ENCODE data around the gene LMO1.

Gene LMO1

GRCh38 chr11:8242499-8243280 is 21.0 kb downstream of the LMO1 start:
- no peak for DNase-seq

DNA sequence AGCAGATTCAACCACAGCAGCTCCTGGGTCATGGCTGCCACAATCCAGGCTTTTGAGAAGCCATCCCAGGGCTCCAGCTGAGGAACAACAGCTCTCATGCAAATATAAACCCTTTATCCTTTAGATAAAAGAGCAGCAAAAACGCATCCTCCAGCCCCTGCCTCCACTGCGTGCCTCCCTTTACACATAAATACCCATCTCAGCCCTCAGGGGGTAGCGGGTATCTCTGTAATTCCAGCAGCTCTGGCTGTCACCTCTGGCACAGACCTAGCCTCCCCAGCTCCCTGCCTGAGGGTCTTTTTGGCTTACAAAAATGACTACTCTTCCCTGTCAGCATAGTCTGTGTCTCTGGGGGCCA is 21.6 kb downstream of the LMO1 start:
- no peak for DNase-seq

GRCh38 chr11:8241373-8242117 is 22.1 kb downstream of the LMO1 start:
- DNase-seq: no peak

- no peak for DNase-seq
These were observed 24.0 kb downstream of the LMO1 start for GRCh38 chr11:8239536-8240228.

GRCh38 chr11:8239040-8239439 is 24.6 kb downstream of the LMO1 start:
- no peak for DNase-seq

- DNase-seq: no peak
These were observed 26.2 kb downstream of the LMO1 start for GRCh38 chr11:8237453-8237852.

- DNase-seq: no peak
These were observed 27.8 kb downstream of the LMO1 start for GRCh38 chr11:8235925-8236324.

DNA sequence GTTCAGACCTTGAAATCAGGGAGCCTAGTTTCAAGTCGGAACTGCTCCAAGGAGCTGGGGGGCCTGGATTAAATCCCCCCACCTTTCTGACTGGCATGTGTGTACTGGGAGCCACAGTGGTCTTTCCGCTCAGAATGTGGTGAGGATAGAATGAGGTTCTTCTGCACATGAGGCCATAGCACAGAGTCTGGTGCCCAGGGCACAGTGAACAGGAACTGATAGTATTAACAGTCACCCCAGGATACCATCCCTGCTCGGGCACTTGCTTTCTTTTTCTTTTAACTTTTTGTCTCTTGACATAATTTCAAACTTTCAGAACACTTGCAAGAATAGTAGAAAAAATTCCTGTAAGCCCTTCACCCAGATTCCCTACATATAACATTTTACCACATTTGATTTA is 28.8 kb downstream of the LMO1 start:
- DNase-seq: no peak

DNA sequence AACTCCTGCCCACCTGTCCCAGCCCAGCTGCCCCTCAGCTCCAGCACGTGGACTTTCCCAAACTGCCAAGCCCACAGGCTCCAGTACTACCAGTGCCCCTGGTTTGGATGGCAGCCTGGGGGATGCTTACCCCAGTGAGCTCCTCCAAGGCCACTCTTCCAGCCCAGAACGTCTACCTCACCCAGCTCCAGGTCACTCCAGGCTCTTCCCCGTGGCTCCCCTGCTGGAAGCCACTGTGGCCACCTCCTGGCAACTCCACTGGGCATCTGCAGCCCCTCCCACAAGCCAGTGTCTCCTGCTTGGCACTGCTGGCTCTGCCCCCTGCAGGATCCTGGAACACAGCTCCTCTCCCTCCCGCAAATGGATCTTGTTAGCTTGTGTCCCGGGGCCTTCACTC is 29.3 kb downstream of the LMO1 start:
- no peak for DNase-seq

DNA sequence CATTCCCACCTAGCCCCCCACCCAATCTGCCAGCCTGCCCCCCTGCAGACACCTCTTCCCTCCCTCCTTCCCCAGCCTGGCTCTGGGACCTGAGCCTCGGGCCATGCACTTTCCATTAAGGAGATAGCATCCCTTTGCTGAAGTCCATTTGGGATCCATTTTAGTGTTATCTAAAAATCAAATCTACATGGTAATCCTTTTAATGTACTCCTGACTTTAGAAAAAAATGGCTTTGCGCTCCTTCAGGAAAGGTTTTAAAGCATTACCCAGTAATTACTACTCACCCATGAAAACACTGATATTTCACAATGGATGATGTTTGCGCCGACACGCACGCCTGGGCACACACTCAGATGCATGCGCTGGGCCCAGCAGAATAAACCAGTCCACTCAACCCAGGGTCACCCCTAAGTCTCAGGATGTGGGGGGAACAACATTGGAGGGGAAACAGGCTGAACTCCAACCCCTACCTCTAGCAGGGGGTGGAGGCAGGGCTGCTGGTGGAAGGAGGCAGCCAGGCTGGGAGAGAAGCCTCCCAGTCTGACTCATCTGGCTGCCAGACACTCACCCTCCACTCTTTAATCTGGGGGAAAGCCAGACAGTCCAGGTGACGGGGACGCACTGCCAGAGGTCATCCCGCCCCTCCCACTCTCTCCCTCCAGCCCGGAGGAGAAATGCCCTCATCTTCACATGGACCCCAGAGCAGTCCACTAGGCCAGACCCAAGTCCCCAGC is 29.8 kb downstream of the LMO1 start:
- no peak for DNase-seq

DNA sequence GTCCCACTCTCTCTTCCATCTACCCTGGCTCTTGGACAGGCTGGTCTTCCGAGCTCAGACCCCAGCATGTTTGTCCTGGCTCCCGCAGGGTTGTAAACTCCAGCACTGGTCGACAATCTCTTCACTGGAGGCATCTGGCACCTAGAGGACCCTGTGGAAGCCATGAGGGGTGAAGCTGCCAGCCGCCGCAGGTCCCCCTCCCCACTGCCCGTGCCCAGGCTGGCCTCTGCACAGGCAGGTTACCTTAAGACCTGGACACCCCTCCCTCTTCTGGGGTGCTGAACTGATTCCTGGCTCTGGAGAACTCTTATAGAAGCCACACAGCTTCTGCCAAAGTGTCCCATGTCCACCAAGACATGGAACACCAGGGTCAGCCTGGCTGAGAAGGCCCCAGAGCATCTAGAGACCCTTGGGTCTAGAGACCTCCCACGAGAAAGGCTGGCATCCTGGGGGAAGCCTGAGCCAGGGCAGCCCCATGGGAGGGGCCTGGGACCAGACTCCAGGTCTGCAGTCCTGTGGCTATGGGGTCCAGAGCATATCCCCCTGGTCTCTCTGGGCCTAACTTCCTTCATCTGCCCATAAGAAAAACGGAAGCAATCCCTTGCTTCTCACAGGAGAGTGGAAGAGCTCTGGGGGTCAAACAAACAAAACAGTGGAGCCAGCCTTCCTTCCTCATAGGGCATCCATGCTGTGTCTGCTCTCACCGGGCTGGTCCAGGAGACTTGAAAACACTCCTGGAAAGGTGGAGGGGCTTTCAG is 30.6 kb downstream of the LMO1 start:
- no peak for DNase-seq

DNA sequence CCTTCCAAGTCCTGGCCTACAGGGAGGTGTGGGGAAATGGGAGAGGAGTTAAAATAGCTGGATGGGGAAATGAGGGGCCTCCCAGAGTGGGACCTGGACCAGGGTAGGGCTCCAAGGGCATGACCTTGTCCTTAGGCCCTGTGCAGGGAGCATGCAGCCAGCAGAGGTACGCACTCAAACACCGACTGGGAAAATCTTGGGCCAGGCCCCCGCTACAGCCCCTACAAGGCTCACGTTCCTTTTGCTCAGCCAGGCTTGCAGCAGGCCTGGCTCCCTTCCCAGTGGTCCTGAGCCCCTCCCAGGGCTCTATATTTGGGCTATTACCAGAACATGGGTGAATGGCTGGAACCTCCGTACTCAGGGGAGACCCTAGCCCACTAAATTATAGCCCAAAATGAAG is 31.3 kb downstream of the LMO1 start:
- no peak for DNase-seq

GRCh38 chr11:8231979-8232378 is 31.7 kb downstream of the LMO1 start:
- DNase-seq: no peak

DNA sequence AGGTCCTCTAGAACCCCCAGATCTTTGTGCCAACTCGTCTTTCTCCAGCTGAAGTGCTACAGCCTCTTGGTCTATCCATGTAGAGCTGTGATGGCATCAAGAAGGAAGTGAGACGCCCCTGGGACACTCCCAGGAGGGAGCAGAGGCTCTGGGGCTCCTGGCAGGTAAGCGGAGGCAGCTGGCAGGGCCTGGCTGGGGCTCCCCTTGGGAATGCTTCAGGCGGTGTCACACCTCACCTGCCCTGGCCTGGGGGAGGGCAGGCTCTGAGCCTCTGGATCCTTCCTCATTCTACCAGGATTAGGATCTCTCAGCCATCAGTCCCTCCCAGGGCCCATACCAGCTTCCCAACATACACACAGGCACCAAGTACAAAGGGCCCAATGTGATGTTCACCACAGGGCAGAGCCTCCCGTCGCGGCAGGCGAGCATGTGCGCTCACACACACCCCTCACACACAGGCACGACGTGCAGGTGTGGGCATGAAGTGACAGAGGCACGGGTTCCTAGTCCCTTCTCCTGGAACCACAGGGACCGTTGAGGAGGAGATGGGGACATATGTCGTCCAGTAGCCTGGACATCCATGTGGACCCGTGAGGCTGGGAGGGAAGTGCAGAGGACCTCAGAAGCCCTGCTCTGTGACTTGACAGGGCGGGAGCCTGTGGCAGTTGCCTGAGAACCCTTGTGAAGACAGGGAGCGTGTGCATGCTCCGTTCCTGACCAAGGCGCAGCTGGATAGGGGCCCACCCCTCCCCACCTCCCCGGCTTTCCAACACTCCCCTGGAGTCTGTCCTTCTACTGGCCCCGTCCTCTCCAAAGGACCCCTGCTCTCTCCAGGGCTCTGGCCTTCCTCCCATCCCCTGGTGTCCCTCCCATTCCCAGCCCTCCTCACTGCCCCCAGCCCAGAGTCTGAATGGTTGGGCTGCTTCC is 32.5 kb downstream of the LMO1 start:
- DNase-seq: no peak

- no peak for DNase-seq
These were observed 33.4 kb downstream of the LMO1 start for GRCh38 chr11:8230178-8230859.

DNA sequence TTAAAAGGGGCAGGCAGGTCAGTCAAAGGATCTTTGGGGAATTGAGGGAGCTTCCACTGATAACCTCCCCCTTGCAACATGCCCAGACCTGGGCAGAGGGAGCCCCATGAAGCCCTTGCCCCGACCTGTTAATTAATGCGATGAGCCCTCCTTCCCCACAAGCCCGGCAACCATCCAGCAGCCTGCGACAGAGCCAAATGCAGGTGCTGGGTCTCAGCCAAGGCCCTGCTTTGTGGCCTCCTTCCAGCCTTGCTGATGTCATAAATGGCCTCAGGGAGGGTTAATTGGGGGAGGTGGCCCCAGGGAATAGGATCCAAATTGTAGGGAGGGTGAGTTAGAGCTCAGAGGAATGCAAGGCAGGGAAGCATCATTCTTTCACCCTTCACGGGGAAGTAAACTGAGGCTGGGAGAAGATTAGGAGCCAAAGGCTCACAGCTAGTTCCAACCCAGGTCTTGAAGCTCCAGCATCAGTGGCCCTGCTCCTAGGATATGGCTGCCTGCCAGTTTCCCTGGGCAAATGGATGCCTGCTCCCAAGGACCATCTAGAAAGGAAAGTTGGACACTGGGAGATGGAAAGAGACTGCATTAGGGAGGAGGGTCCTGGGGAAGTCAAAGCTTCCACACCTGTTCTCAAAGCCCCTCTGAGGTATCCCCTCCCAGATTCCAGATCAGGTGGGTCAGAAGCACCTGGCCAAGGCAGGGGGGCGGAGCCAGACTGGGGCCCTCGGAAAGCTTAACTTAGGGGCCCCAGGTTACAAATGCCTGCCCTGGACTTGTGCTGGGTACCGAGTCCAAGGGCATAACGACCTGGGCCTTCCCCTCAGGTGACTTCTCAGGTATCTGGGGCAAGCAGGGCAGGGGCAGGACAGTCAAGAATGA is 34.1 kb downstream of the LMO1 start:
- no peak for DNase-seq

GRCh38 chr11:8228231-8228630 is 35.4 kb downstream of the LMO1 start:
- DNase-seq: no peak

- no peak for DNase-seq
These were observed 36.2 kb downstream of the LMO1 start for GRCh38 chr11:8227156-8228152.

Data from HCEC 1CT (cell line).